Measurements from ENCODE around the gene ALG9. TPM values are rescaled to one million over a fixed set of nuclear protein-coding genes. Genes with fewer than 3 reads are reported as not detected.
"Not testable (repeated sequence)": the region's sequence is repeated elsewhere in the genome, so short reads cannot be mapped to it uniquely, and the experiment has no call there.

The ALG9 gene
- total RNA-seq, 1 experiment from 2014 or later = 24.7 TPM

GRCh38 chr11:111796696-111797095 lies 74.7 kb downstream of the ALG9 start:
- no peak for DNase-seq (ENCODE audit: low spot score)

GRCh38 chr11:111795334-111795985 lies 75.9 kb downstream of the ALG9 start:
- no peak for DNase-seq (ENCODE audit: low spot score)

DNA sequence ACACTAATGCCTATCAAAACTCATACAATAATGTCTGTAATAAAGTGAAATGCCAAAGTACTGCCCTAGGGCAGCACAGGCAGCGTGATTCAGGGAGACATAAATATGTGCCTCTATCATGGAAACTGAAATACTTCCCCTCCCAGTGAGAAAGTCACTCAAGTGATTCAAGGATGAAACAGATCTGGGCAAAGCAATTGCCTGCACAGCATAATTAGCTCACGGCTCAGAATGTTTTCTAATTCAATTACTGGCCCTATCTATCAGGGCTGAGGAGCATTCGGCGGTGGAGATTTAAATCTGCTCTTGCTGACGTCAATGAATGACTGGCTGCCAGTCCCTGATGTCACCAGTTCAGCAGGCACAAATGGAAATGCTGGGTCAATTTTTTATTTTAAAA lies 77.5 kb downstream of the ALG9 start:
- no peak for DNase-seq (ENCODE audit: low spot score)

DNA sequence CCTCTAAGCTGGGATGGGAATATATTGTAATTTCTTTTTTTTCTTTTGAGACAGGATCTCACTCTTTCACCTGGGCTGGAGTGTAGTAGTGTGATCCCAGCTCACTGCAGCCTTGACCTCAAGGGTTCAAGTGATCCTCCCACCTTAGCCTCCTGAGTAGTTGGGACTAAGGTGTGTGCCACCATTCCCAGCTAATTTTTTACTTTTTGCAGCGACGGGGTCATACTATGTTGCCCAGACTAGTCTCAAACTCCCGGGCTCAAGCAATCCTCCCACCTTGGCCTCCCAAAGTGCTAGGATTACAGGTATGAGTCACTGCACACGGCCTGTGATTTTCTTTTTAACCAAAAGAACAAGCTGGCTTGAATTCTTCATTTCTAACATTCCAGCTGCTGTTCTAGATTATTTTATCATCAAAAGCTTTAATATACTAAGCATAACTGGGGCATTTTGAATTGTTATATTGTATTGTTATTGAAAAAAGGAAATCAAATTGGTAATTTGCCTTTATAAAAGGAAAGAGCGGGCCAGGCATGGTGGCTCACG lies 78.4 kb downstream of the ALG9 start:
- no peak for DNase-seq (ENCODE audit: low spot score)

DNA sequence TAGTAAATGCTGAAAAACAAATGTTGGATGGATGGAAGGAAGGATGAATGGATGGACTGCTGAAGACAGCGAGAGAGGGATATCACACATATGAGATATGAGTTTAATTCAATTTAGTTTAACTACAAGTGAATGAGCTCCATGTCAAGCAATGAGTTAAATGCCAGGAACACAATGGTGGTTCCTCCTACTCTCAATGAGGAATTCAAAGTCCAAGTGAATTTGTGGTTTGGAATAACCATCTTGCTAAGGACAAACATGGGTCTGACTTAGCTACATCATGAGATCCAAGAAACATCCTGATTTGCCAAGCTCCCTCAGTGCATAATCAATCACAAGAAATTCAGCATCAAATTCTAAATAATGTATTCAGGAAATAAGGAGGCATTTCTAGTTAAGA lies 79.1 kb downstream of the ALG9 start:
- no peak for DNase-seq (ENCODE audit: low spot score)

GRCh38 chr11:111788464-111788863 lies 82.9 kb downstream of the ALG9 start:
- no peak for DNase-seq (ENCODE audit: low spot score)

DNA sequence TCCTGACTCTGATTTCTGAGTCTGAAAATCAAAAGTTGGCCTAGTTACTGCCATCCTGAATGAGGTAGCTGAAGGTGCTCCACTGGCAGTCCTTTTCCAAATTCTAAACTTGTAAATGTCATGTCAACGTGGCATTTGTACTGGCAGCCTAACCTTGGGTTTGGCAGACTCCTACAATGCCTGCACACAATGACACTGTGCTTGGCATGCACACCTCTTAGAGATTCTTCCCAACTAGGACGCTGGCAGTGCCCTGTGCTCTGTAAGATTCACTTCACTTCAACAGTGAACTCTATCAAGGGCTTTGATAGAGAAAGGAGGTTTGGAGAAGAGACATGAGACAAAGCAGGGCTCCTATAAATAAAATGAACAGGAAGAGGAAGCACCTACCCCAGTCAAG lies 83.3 kb downstream of the ALG9 start:
- no peak for DNase-seq (ENCODE audit: low spot score)

GRCh38 chr11:111785886-111786412 lies 85.4 kb downstream of the ALG9 start:
- no peak for DNase-seq (ENCODE audit: low spot score)

DNA sequence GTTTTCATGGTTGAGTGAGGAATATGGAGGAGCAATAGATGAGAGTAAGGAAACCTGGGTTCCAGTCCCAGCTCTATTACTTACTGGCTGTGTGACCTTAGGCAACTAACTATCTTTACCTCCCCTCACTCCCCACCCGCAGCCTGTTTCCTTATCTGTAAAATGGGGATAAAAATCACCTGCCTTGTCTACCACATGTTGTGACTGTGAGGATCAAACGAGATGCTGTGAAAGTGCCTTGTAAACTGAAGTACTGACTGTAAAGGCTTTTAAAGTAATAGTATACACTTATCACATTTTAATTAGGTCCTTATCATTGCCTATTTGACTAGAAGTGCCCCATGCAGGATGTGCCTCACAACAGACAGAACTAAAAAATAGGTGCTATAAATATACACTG lies 86.3 kb downstream of the ALG9 start:
- DNase-seq (ENCODE audit: low spot score) = no peak

DNA sequence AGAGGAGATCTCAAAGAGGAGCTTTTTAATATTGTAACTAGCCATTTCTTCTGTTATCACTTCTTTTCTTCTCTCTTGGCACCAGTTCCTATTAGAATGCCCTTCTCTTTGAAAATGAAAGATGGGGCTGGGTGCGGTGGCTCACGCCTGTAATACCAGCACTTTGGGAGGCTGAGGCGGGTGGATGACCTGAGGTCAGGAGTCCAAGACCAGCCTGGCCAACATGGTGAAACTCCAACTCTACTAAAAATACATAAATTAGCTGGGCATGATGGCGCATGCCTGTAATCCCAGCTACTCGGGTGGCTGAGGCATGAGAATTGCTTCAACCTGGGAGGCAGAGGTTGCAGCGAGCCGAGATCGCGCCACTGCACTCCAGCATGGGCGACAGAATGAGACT lies 87.1 kb downstream of the ALG9 start:
- not testable (repeated sequence) for DNase-seq (ENCODE audit: low spot score)

- DNase-seq (ENCODE audit: low spot score) = no peak
Measured at GRCh38 chr11:111782109-111782741, 89.2 kb downstream of the ALG9 start.

DNA sequence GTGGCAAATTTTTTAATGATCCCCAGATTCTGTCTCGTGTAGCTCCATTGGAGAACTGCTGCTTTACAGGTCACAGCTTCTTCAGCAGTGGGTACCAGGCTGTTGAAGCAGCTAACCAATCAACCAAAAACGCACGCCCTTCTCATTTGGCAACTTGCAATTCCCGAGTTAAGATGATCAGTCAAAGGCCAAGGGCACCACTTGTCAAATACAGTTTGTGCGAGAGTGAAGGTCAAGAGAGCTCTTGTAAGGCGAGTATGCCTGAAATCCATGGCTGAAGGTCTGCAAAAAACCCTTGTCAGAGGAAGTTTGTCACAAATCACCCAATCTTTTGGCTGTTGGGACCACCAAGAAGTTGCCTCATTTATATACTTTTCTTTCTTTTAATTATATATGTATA lies 92.3 kb downstream of the ALG9 start:
- no peak for DNase-seq (ENCODE audit: low spot score)

DNA sequence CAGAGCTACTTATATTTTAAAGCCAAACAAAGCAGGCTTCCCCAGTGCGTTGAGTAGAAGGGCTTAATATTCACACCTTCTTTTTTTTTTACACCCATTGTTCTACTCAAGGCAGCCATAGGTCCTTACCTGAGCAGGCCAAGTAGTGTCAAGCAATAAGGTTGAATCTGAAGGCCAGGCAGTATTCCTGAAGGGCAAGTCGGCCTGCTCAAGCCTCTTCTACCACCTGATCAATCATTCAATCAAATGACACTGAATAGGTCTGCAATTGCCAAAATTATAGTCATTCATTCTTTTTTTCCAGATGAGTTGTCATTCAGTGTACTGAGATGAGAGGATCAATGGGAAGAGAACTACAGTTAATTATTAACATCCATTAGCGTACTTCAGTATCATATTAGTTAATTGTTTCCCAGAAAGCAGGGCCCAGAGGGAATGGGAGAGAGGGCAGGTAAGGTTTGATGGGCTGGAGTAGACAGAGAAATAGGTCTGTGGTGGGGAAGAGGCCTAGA lies 93.3 kb downstream of the ALG9 start:
- no peak for DNase-seq (ENCODE audit: low spot score)

- DNase-seq (ENCODE audit: low spot score) = peak; percentile 55
Measured at GRCh38 chr11:111777094-111778046, 94.0 kb downstream of the ALG9 start.

- DNase-seq (ENCODE audit: low spot score) = no peak
Measured at GRCh38 chr11:111776398-111777093, 94.8 kb downstream of the ALG9 start.

DNA sequence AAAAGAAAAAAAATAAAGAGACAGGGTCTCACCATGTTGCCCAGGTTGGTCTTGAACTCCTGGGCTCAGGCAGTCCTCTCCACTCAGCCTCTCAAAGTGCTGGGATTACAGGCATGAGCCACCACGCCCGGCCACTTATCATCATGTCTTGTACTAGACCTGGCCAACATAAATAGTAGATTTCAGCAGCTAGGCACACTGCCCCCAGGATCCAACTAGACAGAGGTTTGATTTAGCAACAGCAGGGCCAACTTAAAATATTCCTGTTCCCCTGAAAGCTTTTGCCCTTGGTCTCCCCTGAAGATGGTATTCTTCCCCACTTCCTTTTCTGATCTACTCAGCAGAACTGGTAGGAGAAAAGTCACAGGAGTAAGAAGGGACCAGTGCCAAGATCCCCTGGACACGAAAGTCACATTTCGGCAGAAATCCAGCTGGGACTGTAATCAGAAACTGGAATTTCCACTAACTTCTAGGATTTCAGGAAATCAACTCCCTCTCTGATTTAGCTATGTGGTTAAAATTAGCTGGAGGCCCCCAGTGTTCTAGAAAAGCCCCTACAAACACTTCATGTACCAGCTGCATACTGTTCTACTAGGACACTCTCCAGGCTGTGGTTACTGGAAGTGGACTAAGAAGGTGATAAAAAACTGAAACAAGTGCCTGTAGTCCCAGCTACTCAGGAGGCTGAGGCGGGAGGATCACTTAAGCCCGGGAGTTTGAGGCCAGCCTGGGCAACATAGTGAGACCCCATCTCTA lies 96.2 kb downstream of the ALG9 start:
- no peak for DNase-seq (ENCODE audit: low spot score)

- no peak for DNase-seq (ENCODE audit: low spot score)
Measured at GRCh38 chr11:111772535-111772934, 98.8 kb downstream of the ALG9 start.

- DNase-seq (ENCODE audit: low spot score) = not testable (repeated sequence)
Measured at GRCh38 chr11:111771205-111771604, 100.2 kb downstream of the ALG9 start.

- no peak for DNase-seq (ENCODE audit: low spot score)
Measured at GRCh38 chr11:111770581-111771134, 100.7 kb downstream of the ALG9 start.

DNA sequence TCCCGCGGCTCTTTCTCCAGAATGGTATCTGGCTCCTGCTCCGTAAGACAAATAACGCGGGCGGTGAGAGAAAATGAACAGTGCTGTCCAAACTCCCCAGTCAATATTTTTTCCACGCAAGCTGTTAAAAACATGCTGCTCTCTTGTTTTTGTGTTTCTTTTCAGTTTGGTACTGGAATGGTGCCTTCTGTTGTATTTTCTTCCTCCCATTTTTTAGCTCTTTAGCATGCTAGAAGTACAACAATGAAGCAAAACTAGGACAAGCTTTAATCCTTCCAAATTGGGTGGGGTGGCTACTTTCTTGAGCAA lies 104.6 kb downstream of the ALG9 start:
- DNase-seq (ENCODE audit: low spot score) = no peak

Data from A172 (cell line).